Measurements from ENCODE around the gene RNF10. TPM values are rescaled to one million over a fixed set of nuclear protein-coding genes. Genes with fewer than 3 reads are reported as not detected.

RNF10 gene
- total and polyA plus RNA-seq, 2 of the 4 experiments (the other 2 are of a cell fraction) = 44.4 to 95.0 TPM

GRCh38 chr12:120542166-120542565 is 8.0 kb downstream of the RNF10 start:
- no peak overlapping the region for H2BK5ac ChIP-seq (ENCODE audit: low read depth, low read length, poor library complexity, severe bottlenecking)
- no peak overlapping the region for H3K4me2 ChIP-seq (ENCODE audit: low read depth, low read length)
- H2BK20ac ChIP-seq (ENCODE audit: low read depth, low read length) = no peak overlapping the region
- no peaks in the 10 kb centered on the region for H3K27me3 ChIP-seq (ENCODE audit: control insufficient read depth, insufficient read depth, low read length)
- peaks cover 4% of the 10 kb centered on the region; the same call in 1 of the 2 replicates for H3K4me1 ChIP-seq (ENCODE audit: control insufficient read depth, insufficient read depth, low read length)
- H2BK120ac ChIP-seq (ENCODE audit: low read depth, low read length) = no peak overlapping the region
- H3K36me3 ChIP-seq (ENCODE audit: control insufficient read depth, insufficient read depth, low read length) = peaks cover 9% of the 10 kb centered on the region
- H3K4ac ChIP-seq (ENCODE audit: low read depth, low read length) = no peak overlapping the region
- ChIA-PET CTCF (no interaction called here), POLR2A (ENCODE audit: unreplicated experiment) (no interaction called here)
- no peak overlapping the region for H3K9ac ChIP-seq (ENCODE audit: low read depth, low read length)
- 100% methylated on average over 2 of the region's 5 CpGs; no CpG with 5 or more reads in 1 of the 2 experiments for WGBS, 2 experiments (ENCODE audit: extremely low coverage in 2 of 2, insufficient read length in 1 of 2)
- intact Hi-C loops (cut with micrococcal nuclease) (no loop called here), dilution Hi-C loops (cut with HindIII; ENCODE audit: low sequenced_read_pairs, unreplicated experiment) (no loop called here), in situ Hi-C loops (cut with MboI; ENCODE audit: low sequenced_read_pairs) (no loop called here)
- no peak overlapping the region for H2AK5ac ChIP-seq (ENCODE audit: low read depth, low read length)
- no peak overlapping the region for H3K27ac ChIP-seq (ENCODE audit: insufficient read depth, low read length)
- H3K79me1 ChIP-seq (ENCODE audit: low read depth in 1 of 2, low read length in 2 of 2) = peaks cover 28 to 74% of the 10 kb centered on the region in 2 experiments
- no peak overlapping the region for H2BK15ac ChIP-seq (ENCODE audit: low read depth, low read length)
- H2AK9ac ChIP-seq (replicated peaks; ENCODE audit: low read depth, low read length, poor library complexity) = no peak overlapping the region
- H3K18ac ChIP-seq (ENCODE audit: low read depth, low read length) = no peak overlapping the region
- no peak overlapping the region for H4K91ac ChIP-seq (ENCODE audit: insufficient read depth, low read depth, low read length)
- TF ChIP-seq CHD1 (IDR thresholded peaks at IDR 0.05; ENCODE audit: low read depth, low read length) = no peak
- no peak for TF ChIP-seq NFE2L2 (IDR thresholded peaks at IDR 0.05; ENCODE audit: low read depth, low read length)
- TF ChIP-seq, protein P1, sequence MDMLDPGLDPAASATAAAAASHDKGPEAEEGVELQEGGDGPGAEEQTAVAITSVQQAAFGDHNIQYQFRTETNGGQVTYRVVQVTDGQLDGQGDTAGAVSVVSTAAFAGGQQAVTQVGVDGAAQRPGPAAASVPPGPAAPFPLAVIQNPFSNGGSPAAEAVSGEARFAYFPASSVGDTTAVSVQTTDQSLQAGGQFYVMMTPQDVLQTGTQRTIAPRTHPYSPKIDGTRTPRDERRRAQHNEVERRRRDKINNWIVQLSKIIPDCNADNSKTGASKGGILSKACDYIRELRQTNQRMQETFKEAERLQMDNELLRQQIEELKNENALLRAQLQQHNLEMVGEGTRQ (IDR thresholded peaks at IDR 0.05; ENCODE audit: low read depth, low read length) = no peak
- no peak for TF ChIP-seq RCOR1 (IDR thresholded peaks at IDR 0.05; ENCODE audit: insufficient replicate concordance, low read length)
- no peak for TF ChIP-seq RFX5 (IDR thresholded peaks at IDR 0.05; ENCODE audit: low read depth, low read length)
- no peak for TF ChIP-seq CEBPB (IDR thresholded peaks at IDR 0.05; ENCODE audit: low read depth, low read length)
- TF ChIP-seq BHLHE40 (IDR thresholded peaks at IDR 0.05; ENCODE audit: low read depth, low read length) = no peak
- no peak for TF ChIP-seq FOS (IDR thresholded peaks at IDR 0.05; ENCODE audit: low read depth, low read length)
- no peak for TF ChIP-seq RAD21 (IDR thresholded peaks at IDR 0.05; ENCODE audit: low read length)
- no peak for TF ChIP-seq SMC3 (IDR thresholded peaks at IDR 0.05; ENCODE audit: low read depth, low read length)
- no peak for TF ChIP-seq POLR2A (IDR thresholded peaks at IDR 0.05; ENCODE audit: low read depth, low read length)
- TF ChIP-seq, protein P2, sequence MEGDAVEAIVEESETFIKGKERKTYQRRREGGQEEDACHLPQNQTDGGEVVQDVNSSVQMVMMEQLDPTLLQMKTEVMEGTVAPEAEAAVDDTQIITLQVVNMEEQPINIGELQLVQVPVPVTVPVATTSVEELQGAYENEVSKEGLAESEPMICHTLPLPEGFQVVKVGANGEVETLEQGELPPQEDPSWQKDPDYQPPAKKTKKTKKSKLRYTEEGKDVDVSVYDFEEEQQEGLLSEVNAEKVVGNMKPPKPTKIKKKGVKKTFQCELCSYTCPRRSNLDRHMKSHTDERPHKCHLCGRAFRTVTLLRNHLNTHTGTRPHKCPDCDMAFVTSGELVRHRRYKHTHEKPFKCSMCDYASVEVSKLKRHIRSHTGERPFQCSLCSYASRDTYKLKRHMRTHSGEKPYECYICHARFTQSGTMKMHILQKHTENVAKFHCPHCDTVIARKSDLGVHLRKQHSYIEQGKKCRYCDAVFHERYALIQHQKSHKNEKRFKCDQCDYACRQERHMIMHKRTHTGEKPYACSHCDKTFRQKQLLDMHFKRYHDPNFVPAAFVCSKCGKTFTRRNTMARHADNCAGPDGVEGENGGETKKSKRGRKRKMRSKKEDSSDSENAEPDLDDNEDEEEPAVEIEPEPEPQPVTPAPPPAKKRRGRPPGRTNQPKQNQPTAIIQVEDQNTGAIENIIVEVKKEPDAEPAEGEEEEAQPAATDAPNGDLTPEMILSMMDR (conservative IDR thresholded peaks at IDR 0.05; ENCODE audit: low read depth, low read length) = no peak
- TF ChIP-seq MAZ (IDR thresholded peaks at IDR 0.05; ENCODE audit: borderline replicate concordance, low read depth, low read length) = no peak
- H3K9me3 ChIP-seq (ENCODE audit: control insufficient read depth, insufficient read depth, low read length) = no peaks in the 10 kb centered on the region
- no peak for ATAC-seq (ENCODE audit: low read depth)
- no peak for DNase-seq
- no peak overlapping the region for H3K56ac ChIP-seq (ENCODE audit: extremely low read depth, insufficient read depth, low read length)
- no peak overlapping the region for H2AFZ ChIP-seq (replicated peaks; ENCODE audit: low read length, poor library complexity)
- H3K9me1 ChIP-seq (ENCODE audit: insufficient read depth, low read length) = peaks cover 15% of the 10 kb centered on the region
- no peak overlapping the region for H4K5ac ChIP-seq (ENCODE audit: low read depth, low read length)
- no peak overlapping the region for H3K23ac ChIP-seq (ENCODE audit: low read depth, low read length)
- H4K8ac ChIP-seq (ENCODE audit: low read depth in 2 of 2, low read length in 2 of 2) = no peak overlapping the region
- H4K20me1 ChIP-seq (ENCODE audit: insufficient read depth, low read length) = peaks cover 83% of the 10 kb centered on the region
- no peak overlapping the region for H3K14ac ChIP-seq (replicated peaks; ENCODE audit: low read depth, low read length)
- BruUV-seq (replicated peaks) = no TSS peak
- H3K4me3 ChIP-seq (ENCODE audit: insufficient read depth, low read depth, low read length) = no peak overlapping the region

All from IMR-90 (cell line).